ENCODE data around the gene ANHX.
A peak's percentile ranks its signal among the peaks of the same experiment; 100 is the strongest.

Gene ANHX

DNA sequence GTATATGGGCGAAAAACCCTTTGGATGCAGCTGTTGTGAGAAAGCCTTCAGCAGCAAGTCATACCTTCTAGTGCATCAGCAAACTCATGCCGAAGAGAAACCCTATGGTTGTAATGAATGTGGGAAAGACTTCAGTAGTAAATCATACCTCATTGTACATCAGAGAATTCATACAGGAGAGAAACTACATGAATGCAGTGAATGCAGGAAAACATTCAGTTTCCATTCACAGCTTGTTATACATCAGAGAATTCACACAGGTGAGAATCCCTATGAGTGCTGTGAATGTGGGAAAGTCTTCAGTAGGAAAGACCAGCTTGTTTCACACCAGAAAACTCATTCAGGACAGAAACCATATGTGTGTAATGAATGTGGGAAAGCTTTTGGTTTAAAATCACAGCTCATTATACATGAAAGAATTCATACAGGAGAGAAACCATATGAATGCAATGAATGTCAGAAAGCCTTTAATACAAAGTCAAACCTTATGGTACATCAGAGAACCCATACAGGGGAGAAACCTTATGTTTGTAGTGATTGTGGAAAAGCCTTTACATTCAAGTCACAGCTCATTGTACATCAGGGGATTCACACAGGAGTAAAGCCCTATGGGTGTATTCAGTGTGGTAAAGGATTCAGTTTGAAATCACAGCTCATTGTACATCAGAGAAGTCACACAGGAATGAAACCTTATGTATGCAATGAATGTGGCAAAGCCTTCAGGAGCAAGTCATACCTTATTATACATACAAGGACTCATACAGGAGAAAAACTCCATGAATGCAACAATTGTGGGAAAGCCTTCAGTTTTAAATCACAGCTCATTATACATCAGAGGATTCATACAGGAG is 33.0 kb downstream of the ANHX start:
- DNase-seq (ENCODE audit: low spot score) = peak; percentile 11

DNA sequence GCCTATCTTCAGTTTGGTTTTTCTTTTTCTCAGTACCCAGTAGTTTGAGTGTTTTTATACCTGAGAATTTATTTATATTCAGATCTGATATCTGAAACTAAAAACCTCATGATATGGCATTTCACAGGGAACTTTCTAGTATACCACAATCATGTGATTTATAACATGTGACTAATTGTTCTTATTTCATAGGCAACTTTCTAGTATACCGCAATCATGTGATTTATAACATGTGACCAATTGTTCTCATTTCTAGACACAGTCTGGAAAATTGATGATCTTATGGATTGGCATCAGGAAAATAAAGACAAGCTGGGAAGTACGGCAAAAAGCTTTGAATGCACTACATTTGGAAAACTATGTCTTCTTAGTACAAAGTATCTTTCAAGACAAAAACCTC is 33.8 kb downstream of the ANHX start:
- DNase-seq (ENCODE audit: low spot score) = no peak

DNA sequence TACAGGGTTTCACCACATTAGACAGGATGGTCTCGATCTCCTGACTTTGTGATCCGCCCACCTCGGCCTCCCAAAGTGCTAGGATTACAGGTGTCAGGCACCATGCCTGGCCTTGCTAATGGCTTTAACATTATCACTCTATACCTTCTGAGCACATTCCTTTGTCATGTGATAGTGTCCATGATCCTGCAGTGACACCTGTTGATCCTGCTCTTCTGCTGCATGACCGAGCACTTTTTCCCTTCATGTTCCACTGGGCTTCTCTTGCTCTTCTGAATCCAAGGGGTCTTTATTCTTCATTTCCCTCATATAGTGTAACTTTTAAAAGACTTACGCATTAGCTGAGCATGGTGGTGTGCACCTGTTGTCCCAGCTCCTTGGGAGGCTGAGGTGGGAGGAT is 42.8 kb downstream of the ANHX start:
- no peak for DNase-seq (ENCODE audit: low spot score)

DNA sequence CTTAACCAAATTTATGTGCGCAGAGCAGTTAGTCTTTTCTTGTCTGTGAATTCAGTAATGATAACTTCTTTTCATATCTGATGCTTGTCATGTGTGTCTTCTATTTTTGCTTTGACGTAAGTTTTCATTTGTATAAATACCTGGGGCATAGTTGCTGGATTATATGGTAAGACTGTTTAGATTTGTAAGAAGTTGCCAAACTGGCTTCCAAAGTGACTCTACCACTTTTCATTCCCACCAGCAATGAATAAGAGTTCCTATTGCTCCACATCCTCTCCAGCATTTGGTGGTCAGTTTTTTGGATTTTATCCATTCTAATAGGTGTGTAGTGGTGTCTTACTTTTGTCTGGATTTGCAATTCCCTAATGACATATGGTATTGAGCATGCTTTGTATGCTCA is 45.5 kb downstream of the ANHX start:
- no peak for DNase-seq (ENCODE audit: low spot score)

DNA sequence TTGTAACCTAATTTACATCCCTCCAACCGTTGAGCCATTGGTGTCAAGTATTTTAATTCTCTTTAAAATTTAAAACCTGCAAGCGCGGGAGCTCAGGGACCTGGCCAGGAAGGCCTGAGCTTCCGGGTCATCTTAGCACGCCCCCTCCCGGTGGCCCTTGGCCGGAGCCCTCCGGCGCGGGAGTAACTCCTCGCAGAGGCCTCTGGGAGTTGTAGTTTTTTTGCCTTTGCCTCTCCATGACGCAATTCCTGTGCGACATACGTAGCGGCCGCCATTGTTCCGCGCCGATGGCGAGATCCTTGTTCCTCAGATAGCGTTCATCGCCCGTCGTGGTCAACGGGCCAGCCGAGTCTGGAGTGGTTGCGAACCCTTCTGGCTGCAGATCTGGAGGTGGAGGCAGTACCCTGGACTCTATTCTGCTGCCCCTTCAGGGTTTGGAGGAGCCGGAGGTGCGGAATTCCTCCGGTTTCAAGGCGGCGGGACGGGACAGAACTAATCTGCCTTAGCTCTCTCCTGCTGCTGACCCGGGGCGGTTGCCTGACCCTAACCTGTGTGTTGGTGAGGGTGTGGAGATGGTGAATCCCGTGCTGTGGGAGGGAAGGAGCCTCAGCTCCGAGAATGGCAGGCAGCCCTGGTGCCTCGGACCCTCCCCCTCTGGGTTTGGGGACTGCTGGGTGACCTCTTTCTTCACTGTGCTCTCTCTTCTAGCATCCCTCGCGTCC is 54.3 kb downstream of the ANHX start, which contains the start of gene ZNF268:
ZNF268 (plus strand) TSS at position 258 of the 722 bp plus-strand sequence. CDS start 503 bp downstream, outside the sequence.
- DNase-seq (ENCODE audit: low spot score) = peak; percentile 97

DNA sequence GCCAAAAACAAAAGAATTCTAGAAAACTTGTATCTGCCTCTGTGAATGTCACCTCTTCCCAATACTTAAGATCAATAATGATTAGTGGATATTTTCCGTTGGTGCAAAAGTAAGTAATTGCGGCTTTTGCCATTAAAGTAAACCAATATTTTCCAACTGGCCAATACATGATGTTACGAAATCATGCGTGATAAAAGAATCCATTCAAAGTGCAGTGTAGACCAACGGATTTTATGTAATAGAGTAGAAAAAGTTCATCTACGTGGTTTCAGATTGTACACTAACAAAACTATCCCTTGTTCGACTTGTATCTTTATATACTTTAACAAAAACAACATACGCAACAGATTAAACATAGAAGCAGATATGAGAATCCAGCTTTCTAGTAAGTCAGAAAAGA is 55.0 kb downstream of the ANHX start:
- no peak for DNase-seq (ENCODE audit: low spot score)

DNA sequence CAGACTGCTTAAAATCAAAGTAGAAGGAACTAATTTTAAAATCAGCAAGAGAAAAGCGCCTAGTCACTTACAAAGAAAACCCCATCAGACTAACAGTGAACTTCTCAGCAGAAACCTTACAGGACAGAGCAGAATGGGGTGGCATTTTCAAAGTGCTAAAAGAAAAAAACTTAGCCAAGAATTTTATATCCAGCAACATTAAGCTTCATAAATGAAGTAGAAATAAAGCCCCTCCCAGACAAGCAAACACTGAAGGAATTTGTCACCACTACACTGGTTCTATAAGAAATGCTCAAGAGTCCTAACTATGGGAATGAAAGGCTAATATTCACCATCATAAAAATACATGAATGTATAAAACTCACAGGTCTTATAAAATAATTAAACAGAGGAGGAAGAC is 60.8 kb downstream of the ANHX start:
- no peak for DNase-seq (ENCODE audit: low spot score)

DNA sequence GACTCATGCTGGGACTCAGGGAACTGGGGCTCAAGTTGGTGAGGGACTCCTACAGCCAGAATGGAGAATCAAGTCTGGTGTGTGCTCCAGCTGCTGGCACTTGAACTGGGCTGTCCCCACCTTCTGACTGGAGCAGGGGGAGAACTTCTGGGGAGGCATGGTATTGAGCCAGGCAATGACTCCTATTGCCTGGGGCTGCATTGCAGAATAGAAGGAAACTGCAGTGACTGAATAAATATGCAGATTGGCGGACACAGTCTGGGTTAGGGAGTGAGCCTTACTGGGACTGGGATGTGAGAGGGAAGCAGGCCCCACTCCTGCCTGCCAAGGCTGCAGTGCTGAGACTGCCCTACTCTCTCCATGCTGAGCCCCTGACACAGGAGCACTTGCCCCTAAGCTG is 63.2 kb downstream of the ANHX start:
- DNase-seq (ENCODE audit: low spot score) = no peak

All from NAMALWA (cell line).